Naive thymus-derived CD8-positive, alpha-beta T cell (primary cell): ENCODE data around the gene TNRC18. TPM values are rescaled to one million over a fixed set of nuclear protein-coding genes. Genes with fewer than 3 reads are reported as not detected.
A peak's percentile ranks its signal among the peaks of the same experiment; 100 is the strongest.

Experiments
- ATAC-seq, 2 donors: fragments of 150-1000 bp; cut with Tn5 transposase in 1 of 2; sonication (Bioruptor Pico), chemical (Tn5 transposase) in 1 of 2; 1 replicate in 1 of 2; 2 replicates in 1 of 2; pipeline ENCODE4 v1.10.0; 2021; ENCODE audit warnings: mild to moderate bottlenecking in 2 of 2, moderate library complexity in 2 of 2
- POLR2A ChIA-PET: fragments of 350-600 bp; sonication (Branson Sonifier 250); formaldehyde crosslinking; loops from one replicate; lab custom pipeline; 2021; ENCODE audit warnings: antibody characterized with exemption; lab: Charles Lee
- DNase-seq, 10 donors: peaks; one replicate each; pipeline versions ENCODE4 v3.0.0 to v3.0.0-alpha.2; 2020 to 2022
- H3K27ac Mint-ChIP-seq, 10 donors: one replicate each; pipeline ENCODE4 v1.8.0; 2020 to 2022; ENCODE audit warnings: mild to moderate bottlenecking in 10 of 10, mixed read lengths in 10 of 10, moderate library complexity in 4 of 10, inconsistent platforms in 1 of 10
- H3K27me3 Mint-ChIP-seq, 5 donors: one replicate each; pipeline ENCODE4 v1.8.0; 2021 to 2022; ENCODE audit warnings: mixed read lengths in 5 of 5
- H3K36me3 Mint-ChIP-seq, 3 donors: one replicate each; pipeline ENCODE4 v1.8.0; 2020 to 2022; ENCODE audit warnings: mixed read lengths in 3 of 3, mild to moderate bottlenecking in 2 of 3, inconsistent platforms in 1 of 3
- H3K4me1 Mint-ChIP-seq, 4 donors: one replicate each; pipeline ENCODE4 v1.8.0; 2021 to 2022; ENCODE audit warnings: mixed read lengths in 4 of 4
- H3K4me3 Mint-ChIP-seq, 10 donors: one replicate each; pipeline ENCODE4 v1.8.0; 2020 to 2022; ENCODE audit warnings: mild to moderate bottlenecking in 10 of 10, mixed read lengths in 10 of 10, moderate library complexity in 6 of 10, inconsistent platforms in 1 of 10
- H3K9me3 Mint-ChIP-seq, 9 donors: one replicate each; pipeline ENCODE4 v1.8.0; 2020 to 2022; ENCODE audit warnings: mixed read lengths in 9 of 9, mild to moderate bottlenecking in 3 of 9, inconsistent platforms in 1 of 9, moderate library complexity in 1 of 9
- polyA plus RNA-seq, 3 donors: library from polyadenylated mRNA; unstranded; fragments of 300-500 nt; fragmentation: Illumina TruSeq; gene quantifications; one replicate each; pipeline ENCODE4 v1.2.3, GENCODE V29; 2021
- total RNA-seq, 8 experiments: library from RNA in 2 of 8; stranded (reverse) in 2 of 8; gene quantifications; one replicate each; pipeline ENCODE4 v1.2.3 and lab custom pipeline; 2021 to 2026

Gene TNRC18
- total and polyA plus RNA-seq, 5 experiments from 2014 or later = 0.59 to 42.7 (median 1.6) TPM

DNA sequence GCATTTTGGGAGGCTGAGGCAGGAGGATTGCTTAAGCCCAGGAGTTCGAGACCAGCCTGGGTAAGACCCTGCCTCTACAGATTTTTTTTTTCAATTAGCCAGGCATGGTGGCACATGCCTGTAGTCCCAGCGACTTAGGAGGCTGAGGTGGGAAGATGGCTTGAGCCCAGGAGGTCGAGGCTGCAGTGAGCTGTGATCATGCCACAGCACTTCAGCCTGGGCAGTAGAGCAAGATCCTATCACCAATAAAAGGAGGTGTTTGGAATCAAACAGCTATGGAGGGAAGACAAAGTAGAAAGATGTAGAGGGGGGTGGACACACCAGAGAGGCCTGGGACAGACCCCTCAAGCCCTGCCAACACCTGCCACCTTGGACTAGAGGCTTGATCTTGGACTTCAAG is 9.1 kb upstream of the TNRC18 start:
- POLR2A ChIA-PET = interaction anchor here (0.6 kb wide), 1 partner anchor 67 kb away, joined by 4 read pairs; no protein-coding TSS in a partner anchor
- Mint-ChIP-seq H3K9me3 (peaks cover 0 to 10% (median 3%) of the 10 kb centered on the region in 9 donors), H3K27ac (no peak overlapping the region), H3K36me3 (peaks cover 7 to 17% (median 17%) of the 10 kb centered on the region in 3 donors), H3K4me1 (peaks cover 8 to 11% (median 11%) of the 10 kb centered on the region in 4 donors), H3K4me3 (no peak overlapping the region), H3K27me3 (peaks cover 24 to 61% (median 34%) of the 10 kb centered on the region in 5 donors)
- DNase-seq (no peak), ATAC-seq (no peak)

DNA sequence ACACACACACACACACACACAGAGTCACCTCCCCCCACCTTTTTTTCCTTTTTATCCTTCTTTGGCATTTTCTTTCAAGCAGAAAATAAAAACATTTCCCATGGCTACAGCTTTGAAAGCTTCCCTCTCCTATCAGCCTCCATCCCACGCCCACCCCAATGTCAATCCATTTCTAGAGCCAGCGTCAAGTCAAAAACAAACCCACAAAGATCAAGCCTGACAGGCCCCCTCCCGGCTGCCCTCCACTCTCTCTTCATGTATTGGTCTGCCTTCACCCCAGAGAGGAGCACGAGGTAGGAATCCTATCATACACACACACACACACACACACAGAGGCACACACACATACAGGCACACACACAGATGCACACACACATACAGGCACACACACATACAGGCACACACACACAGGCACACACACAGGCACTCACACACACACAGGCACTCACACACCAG is 8.0 kb upstream of the TNRC18 start:
- H3K9me3 Mint-ChIP-seq = peaks cover 0 to 7% (median 2%) of the 10 kb centered on the region in 9 donors
- H3K4me3 Mint-ChIP-seq = peak overlapping the region in 2 of 10 donors; percentile 4 to 8
- H3K27me3 Mint-ChIP-seq = peaks cover 27 to 71% (median 42%) of the 10 kb centered on the region in 5 donors
- POLR2A ChIA-PET = interaction anchor here (0.7 kb wide), 1 partner anchor 70 kb away, joined by 3 read pairs; no protein-coding TSS in a partner anchor
- no peak for DNase-seq
- H3K27ac Mint-ChIP-seq = peak overlapping the region in 1 of 10 donors; percentile 21
- peaks cover 3 to 10% (median 10%) of the 10 kb centered on the region in 3 donors for H3K36me3 Mint-ChIP-seq
- H3K4me1 Mint-ChIP-seq = peaks cover 9 to 18% (median 15%) of the 10 kb centered on the region in 4 donors
- ATAC-seq = no peak

- ATAC-seq = no peak
- Mint-ChIP-seq H3K36me3 (peaks cover 3 to 6% (median 5%) of the 10 kb centered on the region in 3 donors), H3K4me3 (no peak overlapping the region), H3K27ac (no peak overlapping the region), H3K9me3 (peaks cover 0 to 7% (median 2%) of the 10 kb centered on the region in 9 donors), H3K27me3 (peaks cover 31 to 76% (median 48%) of the 10 kb centered on the region in 5 donors), H3K4me1 (peaks cover 11 to 25% (median 18%) of the 10 kb centered on the region in 4 donors)
- no peak for DNase-seq
- POLR2A ChIA-PET = interaction anchor here (0.6 to 0.7 kb wide), 2 partner anchors 8 to 71 kb away, joined by 3 read pairs; no protein-coding TSS in a partner anchor
Measured at GRCh38 chr7:5430612-5430947, 6.9 kb upstream of the TNRC18 start.

- POLR2A ChIA-PET = no interaction called here
- DNase-seq (no peak), ATAC-seq (peak in 1 of 2 donors; percentile 12)
- H3K4me3 Mint-ChIP-seq = peak overlapping the region in 5 of 10 donors; percentile 8 to 74 (median 53)
- peaks cover 0 to 7% (median 0%) of the 10 kb centered on the region in 9 donors for H3K9me3 Mint-ChIP-seq
- peaks cover 31 to 80% (median 53%) of the 10 kb centered on the region in 5 donors for H3K27me3 Mint-ChIP-seq
- H3K27ac Mint-ChIP-seq = peak overlapping the region in 1 of 10 donors; percentile 71
- peaks cover 3 to 6% (median 5%) of the 10 kb centered on the region in 3 donors for H3K36me3 Mint-ChIP-seq
- peaks cover 13 to 30% (median 21%) of the 10 kb centered on the region in 4 donors for H3K4me1 Mint-ChIP-seq
Measured at GRCh38 chr7:5429857-5430611, 6.4 kb upstream of the TNRC18 start.

DNA sequence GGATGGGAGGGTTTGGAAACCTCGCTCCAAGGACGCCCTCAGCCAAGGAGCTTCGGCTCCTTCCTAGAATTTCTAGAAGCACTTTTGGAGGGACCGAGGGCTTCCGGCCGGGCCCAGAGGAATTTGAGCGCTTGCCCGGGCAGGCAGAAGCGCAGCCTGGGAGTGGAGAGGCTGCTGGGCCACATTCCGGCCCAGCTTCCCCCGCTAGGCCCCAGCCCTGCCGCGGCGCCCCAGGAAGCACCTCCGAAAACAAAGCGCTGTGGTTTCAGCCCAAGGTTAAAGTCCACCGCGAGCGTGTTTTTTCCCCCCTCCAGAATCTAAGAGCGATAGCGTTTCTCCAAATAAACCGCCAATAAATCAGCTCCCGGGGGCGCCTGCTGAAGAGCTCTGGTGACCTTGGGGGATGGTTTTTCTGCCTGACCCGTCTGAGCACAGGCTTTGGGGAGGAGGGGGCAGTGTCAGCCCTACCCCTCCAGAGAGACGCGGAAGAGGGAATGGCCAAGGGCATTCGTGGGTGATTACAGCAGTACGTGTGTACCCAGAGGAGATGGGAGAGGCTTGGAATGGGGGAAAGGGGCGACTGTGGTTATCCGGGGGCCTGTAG is 5.7 kb upstream of the TNRC18 start:
- ATAC-seq = peak in 1 of 2 donors; percentile 19
- H3K27ac Mint-ChIP-seq = peak overlapping the region in 1 of 10 donors; percentile 71
- H3K36me3 Mint-ChIP-seq = peaks cover 3 to 6% (median 3%) of the 10 kb centered on the region in 3 donors
- peaks cover 14 to 37% (median 26%) of the 10 kb centered on the region in 4 donors for H3K4me1 Mint-ChIP-seq
- no peak for DNase-seq
- peaks cover 0 to 7% (median 0%) of the 10 kb centered on the region in 9 donors for H3K9me3 Mint-ChIP-seq
- peaks cover 32 to 83% (median 59%) of the 10 kb centered on the region in 5 donors for H3K27me3 Mint-ChIP-seq
- POLR2A ChIA-PET = no interaction called here
- peak overlapping the region in 5 of 10 donors; percentile 29 to 74 (median 53) for H3K4me3 Mint-ChIP-seq

DNA sequence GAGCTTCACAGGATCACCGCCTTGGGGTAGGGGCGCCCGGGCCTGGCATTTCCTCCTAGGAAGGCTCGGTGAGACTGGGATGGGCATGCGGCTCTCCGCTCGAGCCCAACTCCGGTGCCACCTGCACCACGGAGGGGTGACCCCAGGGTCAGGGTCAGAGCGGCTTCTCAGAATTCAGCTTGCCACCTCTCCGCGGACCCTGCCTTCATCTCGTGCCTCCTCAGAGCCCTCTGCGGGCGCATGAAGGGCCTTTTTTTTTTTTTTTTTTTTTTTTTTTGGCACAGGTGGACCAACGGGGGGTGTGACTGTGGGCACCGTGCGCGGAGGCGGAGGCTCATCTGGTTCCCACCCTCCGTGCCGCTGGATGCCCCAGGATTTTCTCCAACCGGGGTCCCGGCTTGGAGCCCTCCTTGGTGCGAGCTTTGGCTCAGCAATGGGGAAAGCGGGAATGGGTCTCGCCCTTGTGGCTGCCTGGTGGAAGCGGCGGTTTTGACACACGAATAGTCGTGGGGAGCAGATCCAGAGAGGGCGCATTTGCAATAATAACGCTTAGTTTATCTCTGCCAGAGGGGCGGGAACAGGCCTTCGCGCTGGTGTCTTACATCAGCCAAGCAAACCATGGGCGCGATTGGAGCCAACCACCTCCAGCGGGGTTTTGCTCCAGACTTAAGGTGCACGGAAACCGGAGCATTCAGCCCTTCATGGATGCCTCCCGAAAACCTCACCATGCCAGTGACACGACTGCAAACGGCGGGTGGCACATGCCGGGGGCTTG is 5.0 kb upstream of the TNRC18 start:
- H3K4me3 Mint-ChIP-seq = peak overlapping the region in 5 of 10 donors; percentile 6 to 47 (median 29)
- ATAC-seq (no peak), DNase-seq (no peak)
- POLR2A ChIA-PET = no interaction called here
- H3K4me1 Mint-ChIP-seq = peaks cover 15 to 42% (median 28%) of the 10 kb centered on the region in 4 donors
- no peak overlapping the region for H3K27ac Mint-ChIP-seq
- H3K27me3 Mint-ChIP-seq = peaks cover 31 to 87% (median 63%) of the 10 kb centered on the region in 5 donors
- H3K36me3 Mint-ChIP-seq = peaks cover 2 to 6% (median 3%) of the 10 kb centered on the region in 3 donors
- H3K9me3 Mint-ChIP-seq = peaks cover 0 to 7% (median 0%) of the 10 kb centered on the region in 9 donors

GRCh38 chr7:5426226-5426475 is 2.5 kb upstream of the TNRC18 start:
- POLR2A ChIA-PET = no interaction called here
- Mint-ChIP-seq H3K9me3 (no peaks in the 10 kb centered on the region), H3K27me3 (peaks cover 20 to 70% (median 43%) of the 10 kb centered on the region in 5 donors), H3K36me3 (peaks cover 0 to 2% (median 0%) of the 10 kb centered on the region in 3 donors), H3K27ac (no peak overlapping the region), H3K4me3 (peak overlapping the region in 4 of 10 donors; percentile 0 to 84 (median 54)), H3K4me1 (peaks cover 11 to 51% (median 41%) of the 10 kb centered on the region in 4 donors)
- DNase-seq (no peak), ATAC-seq (no peak)

GRCh38 chr7:5425507-5426225 is 2.0 kb upstream of the TNRC18 start:
- peaks cover 20 to 68% (median 44%) of the 10 kb centered on the region in 5 donors for H3K27me3 Mint-ChIP-seq
- peak in 1 of 10 donors; percentile 12 for DNase-seq
- peaks cover 11 to 52% (median 42%) of the 10 kb centered on the region in 4 donors for H3K4me1 Mint-ChIP-seq
- H3K27ac Mint-ChIP-seq = peak overlapping the region in 1 of 10 donors; percentile 31
- POLR2A ChIA-PET = interaction anchor here (1.0 kb wide), 1 partner anchor 29 kb away, joined by 3 read pairs; no protein-coding TSS in a partner anchor
- peaks cover 0 to 2% (median 0%) of the 10 kb centered on the region in 3 donors for H3K36me3 Mint-ChIP-seq
- no peaks in the 10 kb centered on the region for H3K9me3 Mint-ChIP-seq
- ATAC-seq = no peak
- H3K4me3 Mint-ChIP-seq = peak overlapping the region in 8 of 10 donors; percentile 10 to 88 (median 50)

DNA sequence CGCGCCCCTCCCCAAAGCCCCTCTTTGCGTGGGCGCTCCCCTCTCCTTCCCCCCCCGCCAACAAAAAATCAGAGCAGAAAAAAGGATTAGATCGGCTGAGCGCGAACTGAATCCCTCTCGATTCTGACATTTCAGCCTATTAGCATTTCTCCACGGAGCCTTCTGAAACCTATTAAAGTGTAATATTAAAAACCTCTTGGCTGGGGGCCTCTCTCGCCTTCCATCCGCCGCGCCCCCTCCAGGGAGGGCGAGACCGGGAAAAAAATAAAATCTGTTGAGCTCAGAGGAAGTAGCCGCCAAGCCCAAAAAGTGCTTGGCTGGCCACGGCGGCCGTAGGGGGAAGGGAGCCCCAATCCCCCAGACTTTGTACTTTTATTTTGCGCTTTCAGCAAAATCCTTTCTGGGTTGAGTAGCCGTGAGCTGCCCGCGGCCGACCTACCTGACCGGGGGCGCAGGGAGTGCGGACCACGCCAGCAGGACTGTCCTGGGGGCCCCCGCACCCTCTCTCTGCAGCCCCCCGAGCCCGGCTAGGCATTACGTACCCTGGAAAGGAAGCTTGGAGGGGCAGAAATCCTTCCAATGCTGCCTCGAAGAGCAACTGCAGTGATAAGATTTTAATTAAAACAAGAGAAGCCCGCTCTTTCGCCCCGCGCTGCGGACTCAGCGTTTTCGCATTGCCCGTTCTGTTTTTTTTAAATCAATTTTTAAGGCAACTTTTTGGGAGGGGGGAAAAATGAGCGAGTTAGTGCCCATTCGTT is 1.3 kb upstream of the TNRC18 start:
- Mint-ChIP-seq H3K4me3 (peak overlapping the region; percentile 43 to 88 (median 80)), H3K27ac (peak overlapping the region in 2 of 10 donors; percentile 37 to 58), H3K27me3 (peaks cover 16 to 66% (median 44%) of the 10 kb centered on the region in 5 donors), H3K9me3 (no peaks in the 10 kb centered on the region), H3K4me1 (peaks cover 13 to 56% (median 45%) of the 10 kb centered on the region in 4 donors), H3K36me3 (peaks cover 0 to 2% (median 0%) of the 10 kb centered on the region in 3 donors)
- POLR2A ChIA-PET = interaction anchor here (0.6 to 1.0 kb wide), 2 partner anchors 28 to 630 kb away, joined by 3 read pairs; no protein-coding TSS in a partner anchor
- DNase-seq (peak in 1 of 10 donors; percentile 16), ATAC-seq (no peak)

DNA sequence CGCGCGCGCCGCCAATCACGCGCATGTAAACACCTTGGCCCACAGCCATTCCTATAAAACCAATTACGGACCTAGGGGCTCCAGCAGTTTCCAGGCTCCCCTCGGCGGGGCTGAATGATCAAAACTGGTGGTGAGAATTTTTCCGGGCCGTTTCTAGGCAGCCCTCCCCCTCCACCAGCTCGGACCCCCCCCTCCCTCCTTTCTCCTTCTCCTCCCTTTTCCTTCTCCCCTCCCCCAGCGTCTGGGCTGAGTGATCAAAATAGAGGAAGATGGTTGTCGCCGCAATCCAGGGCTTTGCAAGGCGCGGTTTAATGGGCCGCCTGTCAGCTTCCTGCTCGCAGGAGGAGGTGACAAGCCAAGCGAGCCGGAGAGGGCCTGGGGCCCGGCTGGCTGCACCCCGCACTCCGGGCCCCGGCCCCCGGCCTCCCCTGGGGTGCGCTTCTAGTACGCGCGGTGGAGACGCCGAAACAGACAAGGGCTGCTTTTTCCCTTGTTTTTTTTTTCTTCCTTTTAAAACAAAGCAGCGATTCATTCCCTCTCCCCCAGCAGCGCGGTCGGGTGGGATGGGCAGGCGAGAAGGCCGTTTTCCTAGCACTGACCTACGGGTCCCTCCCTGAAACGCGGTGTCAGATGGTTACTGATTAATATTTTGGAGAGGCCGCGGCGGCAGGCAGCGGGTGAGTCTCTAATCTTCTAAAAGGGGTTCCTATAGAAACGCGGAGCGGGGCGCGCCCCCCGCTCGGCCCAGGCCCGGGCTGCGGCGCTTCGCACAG is 528 bp upstream of the TNRC18 start:
- Mint-ChIP-seq H3K27ac (peak overlapping the region in 4 of 10 donors; percentile 45 to 70 (median 51)), H3K4me3 (peak overlapping the region; percentile 68 to 88 (median 84)), H3K27me3 (peaks cover 11 to 64% (median 39%) of the 10 kb centered on the region in 5 donors), H3K4me1 (peaks cover 11 to 56% (median 46%) of the 10 kb centered on the region in 4 donors), H3K36me3 (peaks cover 0 to 4% (median 0%) of the 10 kb centered on the region in 3 donors), H3K9me3 (no peaks in the 10 kb centered on the region)
- ATAC-seq (peak; percentile 44 to 49), DNase-seq (peak in 4 of 10 donors; percentile 37 to 40 (median 38))
- POLR2A ChIA-PET = interaction anchor here (0.6 kb wide), 1 partner anchor 629 kb away, joined by 3 read pairs; no protein-coding TSS in a partner anchor
